LNCAP (cell line): Measurements from ENCODE around the gene PDE11A.

Experiments
- CTCF ChIP-seq: fragments of 450-650 bp; IDR thresholded peaks from 2 replicates; pipeline ENCODE4 v1.5.1; 2017; ENCODE audit warnings: mild to moderate bottlenecking

PDE11A gene

GRCh38 chr2:177964892-177965291 lies 107.7 kb downstream of the PDE11A start:
- TF ChIP-seq CTCF: no peak

GRCh38 chr2:177952151-177952550 lies 120.4 kb downstream of the PDE11A start:
- TF ChIP-seq CTCF: no peak

GRCh38 chr2:177942731-177943130 lies 129.8 kb downstream of the PDE11A start:
- no peak for TF ChIP-seq CTCF

GRCh38 chr2:177939211-177939610 lies 133.4 kb downstream of the PDE11A start:
- no peak for TF ChIP-seq CTCF

GRCh38 chr2:177930916-177931315 lies 141.7 kb downstream of the PDE11A start:
- no peak for TF ChIP-seq CTCF

GRCh38 chr2:177929662-177930522 lies 142.7 kb downstream of the PDE11A start:
- no peak for TF ChIP-seq CTCF

GRCh38 chr2:177923323-177923722 lies 149.3 kb downstream of the PDE11A start:
- TF ChIP-seq CTCF: no peak
